ENCODE data around the gene VPS50.
"Not testable (repeated sequence)": the region's sequence is repeated elsewhere in the genome, so short reads cannot be mapped to it uniquely, and the experiment has no call there.

Gene VPS50

GRCh38 chr7:93238748-93239147, 6.6 kb downstream of the VPS50 start:
- DNase-seq (ENCODE audit: low spot score), result no peak

- DNase-seq (ENCODE audit: low spot score), result no peak
Measured at GRCh38 chr7:93239824-93240223, 7.7 kb downstream of the VPS50 start.

GRCh38 chr7:93242106-93242505, 9.9 kb downstream of the VPS50 start:
- DNase-seq (ENCODE audit: low spot score), result no peak

GRCh38 chr7:93245525-93246432, 13.6 kb downstream of the VPS50 start:
- peak; percentile 24 for DNase-seq (ENCODE audit: low spot score)

- DNase-seq (ENCODE audit: low spot score), result no peak
Measured at GRCh38 chr7:93249491-93250148, 17.5 kb downstream of the VPS50 start.

- no peak for DNase-seq (ENCODE audit: low spot score)
Measured at GRCh38 chr7:93258661-93259060, 26.5 kb downstream of the VPS50 start.

- no peak for DNase-seq (ENCODE audit: low spot score)
Measured at GRCh38 chr7:93262535-93262934, 30.4 kb downstream of the VPS50 start.

- DNase-seq (ENCODE audit: low spot score), result no peak
Measured at GRCh38 chr7:93265220-93265619, 33.1 kb downstream of the VPS50 start.

GRCh38 chr7:93279541-93279940, 47.4 kb downstream of the VPS50 start:
- no peak for DNase-seq (ENCODE audit: low spot score)

GRCh38 chr7:93284908-93285307, 52.7 kb downstream of the VPS50 start:
- no peak for DNase-seq (ENCODE audit: low spot score)

- no peak for DNase-seq (ENCODE audit: low spot score)
Measured at GRCh38 chr7:93293229-93293628, 61.1 kb downstream of the VPS50 start.

- no peak for DNase-seq (ENCODE audit: low spot score)
Measured at GRCh38 chr7:93298206-93298605, 66.0 kb downstream of the VPS50 start.

GRCh38 chr7:93298671-93299070, 66.5 kb downstream of the VPS50 start:
- DNase-seq (ENCODE audit: low spot score), result no peak

GRCh38 chr7:93301736-93302135, 69.6 kb downstream of the VPS50 start:
- DNase-seq (ENCODE audit: low spot score), result no peak

- DNase-seq (ENCODE audit: low spot score), result no peak
Measured at GRCh38 chr7:93307131-93307660, 75.0 kb downstream of the VPS50 start.

- DNase-seq (ENCODE audit: low spot score), result no peak
Measured at GRCh38 chr7:93307943-93308342, 75.8 kb downstream of the VPS50 start.

- DNase-seq (ENCODE audit: low spot score), result no peak
Measured at GRCh38 chr7:93310346-93310745, 78.2 kb downstream of the VPS50 start.

GRCh38 chr7:93314449-93314848, 82.3 kb downstream of the VPS50 start:
- DNase-seq (ENCODE audit: low spot score), result no peak

- no peak for DNase-seq (ENCODE audit: low spot score)
Measured at GRCh38 chr7:93315896-93316295, 83.7 kb downstream of the VPS50 start.

GRCh38 chr7:93316730-93317129, 84.6 kb downstream of the VPS50 start:
- no peak for DNase-seq (ENCODE audit: low spot score)

GRCh38 chr7:93320887-93321286, 88.7 kb downstream of the VPS50 start:
- no peak for DNase-seq (ENCODE audit: low spot score)

- DNase-seq (ENCODE audit: low spot score), result not testable (repeated sequence)
Measured at GRCh38 chr7:93326291-93326690, 94.1 kb downstream of the VPS50 start.

- DNase-seq (ENCODE audit: low spot score), result no peak
Measured at GRCh38 chr7:93327006-93327633, 95.0 kb downstream of the VPS50 start.

All from Ammon's horn (tissue), 1 donor.